Epidermal melanocyte (primary cell): ENCODE measurements around the gene EGFLAM.
"Not testable (repeated sequence)": the region's sequence is repeated elsewhere in the genome, so short reads cannot be mapped to it uniquely, and the experiment has no call there.

Experiments used
- DNase-seq: peaks from one replicate; pipeline ENCODE4 v3.0.0; 2011; ENCODE audit warnings: low spot score; ENCODE audit not compliant: insufficient read length

EGFLAM gene

DNA sequence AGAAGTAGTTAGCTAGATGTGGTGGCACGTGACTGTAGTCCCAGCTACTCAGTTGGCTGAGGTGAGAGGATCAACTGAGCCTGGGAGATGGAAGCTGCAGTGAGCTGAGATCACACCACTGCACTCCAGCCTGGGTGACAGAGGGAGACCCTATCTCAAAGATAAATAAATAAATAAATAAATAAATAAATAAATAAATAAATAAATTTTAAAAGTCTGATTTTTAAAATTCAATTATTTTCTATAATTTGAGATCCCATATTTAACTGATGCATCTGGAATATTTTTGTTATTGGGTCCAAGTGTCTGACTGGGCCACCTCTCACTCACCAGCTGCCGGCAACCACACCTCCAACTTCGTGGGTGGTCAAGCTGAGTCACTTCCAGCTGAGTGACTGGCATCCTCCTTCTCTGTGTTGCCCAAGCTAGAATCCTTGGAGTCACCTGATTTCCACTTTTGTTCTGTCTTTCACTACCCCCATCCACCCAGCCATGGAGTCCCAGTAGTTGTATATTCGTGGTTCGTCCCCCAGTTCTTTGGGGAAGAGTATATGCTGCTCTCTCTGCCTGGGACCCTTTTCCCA lies 70.9 kb downstream of the EGFLAM start:
- no peak for DNase-seq

DNA sequence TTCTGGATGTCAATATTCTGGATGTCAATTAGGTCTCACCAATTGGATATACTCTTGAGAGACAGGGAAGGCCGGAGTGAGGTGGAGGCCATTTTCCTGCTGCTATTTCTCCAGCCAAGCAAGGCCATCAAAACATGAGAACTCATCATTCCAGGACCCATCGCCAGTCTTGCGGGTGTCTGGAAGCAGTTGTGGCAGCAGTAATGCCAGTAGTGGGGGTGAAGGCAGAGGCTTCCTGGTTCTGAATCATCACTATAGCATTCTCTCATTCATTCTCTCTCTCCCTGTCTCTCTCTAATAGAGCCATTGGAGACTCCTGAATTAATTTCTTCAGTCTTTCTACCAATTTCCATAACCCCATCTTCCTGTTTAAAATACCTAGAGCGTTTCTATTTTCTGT lies 71.8 kb downstream of the EGFLAM start:
- DNase-seq: no peak

DNA sequence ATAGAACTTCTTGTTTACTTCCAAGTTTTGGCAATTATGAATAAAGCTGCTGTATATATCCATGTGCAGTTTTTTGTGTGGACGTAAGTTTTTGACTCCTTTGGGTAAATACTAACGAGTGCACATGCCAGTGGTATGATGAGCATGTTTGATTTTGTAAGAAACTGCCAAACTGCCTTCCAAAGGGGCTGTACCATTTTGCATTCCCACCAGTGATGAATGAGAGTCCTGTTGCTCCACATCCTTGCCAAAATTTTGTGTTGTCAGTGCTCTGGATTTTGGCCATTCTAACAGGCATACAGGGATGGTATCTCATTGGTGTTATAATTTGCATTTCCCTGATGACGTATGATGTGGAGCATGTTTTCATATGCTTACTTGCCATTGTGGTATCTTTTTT lies 73.5 kb downstream of the EGFLAM start:
- no peak for DNase-seq

DNA sequence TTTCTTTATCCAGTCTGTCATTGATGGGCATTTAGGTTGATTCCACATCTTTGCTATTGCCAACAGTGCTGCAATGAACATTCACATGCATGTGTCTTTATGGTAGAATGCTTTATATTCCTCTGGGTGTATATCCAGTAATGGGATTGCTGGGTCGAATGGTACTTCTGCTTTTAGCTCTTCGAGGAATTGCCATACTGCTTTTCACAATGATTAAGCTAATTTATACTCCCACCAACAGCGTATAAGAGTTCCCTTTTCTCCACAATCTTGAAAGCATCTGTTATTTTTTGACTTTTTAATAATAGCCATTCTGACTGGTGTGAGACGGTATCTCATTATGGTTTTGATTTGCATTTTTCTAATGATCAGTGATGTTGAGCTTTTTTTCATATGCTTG lies 74.8 kb downstream of the EGFLAM start:
- DNase-seq: not testable (repeated sequence)

DNA sequence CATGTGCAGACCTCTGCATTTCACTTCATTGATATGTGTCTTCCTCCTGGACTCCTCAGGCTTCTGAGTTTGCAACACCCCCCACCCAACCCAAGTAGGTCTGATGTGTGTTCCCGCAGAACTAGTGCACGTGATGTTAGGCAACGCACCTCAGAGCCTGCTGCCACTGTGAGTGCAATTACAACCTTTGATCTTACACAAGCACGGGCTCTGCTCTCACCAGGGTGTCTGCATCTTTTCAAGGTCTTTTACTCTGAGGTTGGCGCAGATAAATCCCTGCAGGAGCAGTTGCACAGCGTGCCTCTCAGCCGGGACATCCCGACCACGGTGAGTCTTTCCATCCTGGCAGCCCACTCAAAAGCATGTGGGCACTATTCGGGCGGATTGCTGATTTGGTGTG lies 80.1 kb downstream of the EGFLAM start:
- no peak for DNase-seq

DNA sequence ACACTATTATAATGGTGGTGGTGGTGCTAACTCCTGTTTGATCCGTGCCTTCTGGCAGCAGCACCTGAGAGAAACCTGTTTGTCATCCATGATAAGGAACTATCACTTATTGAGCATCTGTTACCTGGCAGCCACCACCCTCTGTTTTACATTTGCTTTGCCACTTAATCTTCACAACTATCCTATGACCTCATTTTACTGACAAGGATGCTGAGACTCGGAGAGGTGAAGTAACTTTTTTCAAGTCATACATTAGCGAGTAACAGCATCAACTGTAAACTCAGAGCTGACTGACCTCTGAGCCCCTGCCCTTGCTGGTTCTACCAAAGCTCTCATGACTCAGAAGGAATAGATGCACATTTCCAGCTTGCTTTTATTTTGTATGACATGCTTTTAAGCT lies 81.1 kb downstream of the EGFLAM start:
- no peak for DNase-seq

DNA sequence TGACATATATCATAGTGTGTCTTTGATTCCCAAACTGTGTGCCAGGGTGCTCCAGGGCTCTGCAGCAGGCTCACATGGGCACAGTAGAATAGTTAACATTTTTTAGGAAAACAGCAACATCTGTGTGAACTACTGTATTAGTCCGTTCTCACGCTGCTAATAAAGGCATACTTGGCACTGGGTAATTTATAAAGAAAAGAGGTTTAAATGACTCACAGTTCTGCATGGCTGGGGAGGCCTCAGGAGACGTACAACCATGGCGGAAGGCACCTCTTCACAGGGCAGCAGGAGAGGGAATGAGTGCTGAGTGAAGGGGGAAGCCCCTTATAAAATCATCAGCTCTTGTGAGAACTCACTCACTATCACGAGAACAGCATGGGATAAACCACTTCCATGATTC lies 82.7 kb downstream of the EGFLAM start:
- no peak for DNase-seq

DNA sequence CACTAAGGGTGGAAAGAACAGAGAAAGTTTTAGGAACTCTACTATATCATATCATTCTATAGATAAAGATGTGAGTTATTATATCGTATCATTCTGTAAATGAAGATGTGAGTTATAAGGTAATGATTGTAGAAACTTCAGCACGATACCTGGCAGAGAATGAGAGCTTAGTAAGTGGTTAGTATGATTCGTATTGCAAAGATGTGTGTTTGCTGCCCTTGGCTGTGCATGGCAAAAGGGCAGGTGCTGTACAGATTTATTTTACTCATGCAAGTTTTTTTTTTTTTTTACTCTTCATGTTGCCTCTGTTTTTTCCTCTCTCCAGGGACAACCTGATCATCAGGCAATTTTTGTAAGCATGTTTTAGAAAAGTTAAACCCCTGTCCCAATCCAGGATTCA lies 83.3 kb downstream of the EGFLAM start:
- no peak for DNase-seq

DNA sequence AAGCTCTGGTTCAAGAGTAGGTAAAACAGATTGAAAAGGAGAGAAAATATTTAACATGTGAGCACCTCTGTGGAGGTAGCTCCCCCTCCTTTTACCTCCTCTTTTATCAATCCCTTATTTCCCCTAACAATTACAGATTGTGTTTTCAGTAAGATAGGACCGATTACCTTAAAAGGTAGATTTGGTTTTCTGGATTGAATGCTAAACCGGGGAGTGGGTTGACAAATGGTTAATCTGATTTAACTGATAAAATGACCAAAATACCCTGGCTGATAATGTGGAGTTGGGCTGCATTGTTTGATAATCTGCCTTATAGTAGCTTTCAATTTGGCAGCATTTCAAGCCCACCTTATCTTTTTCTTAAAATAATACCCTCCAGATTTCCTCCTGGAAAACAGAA lies 83.9 kb downstream of the EGFLAM start:
- no peak for DNase-seq

DNA sequence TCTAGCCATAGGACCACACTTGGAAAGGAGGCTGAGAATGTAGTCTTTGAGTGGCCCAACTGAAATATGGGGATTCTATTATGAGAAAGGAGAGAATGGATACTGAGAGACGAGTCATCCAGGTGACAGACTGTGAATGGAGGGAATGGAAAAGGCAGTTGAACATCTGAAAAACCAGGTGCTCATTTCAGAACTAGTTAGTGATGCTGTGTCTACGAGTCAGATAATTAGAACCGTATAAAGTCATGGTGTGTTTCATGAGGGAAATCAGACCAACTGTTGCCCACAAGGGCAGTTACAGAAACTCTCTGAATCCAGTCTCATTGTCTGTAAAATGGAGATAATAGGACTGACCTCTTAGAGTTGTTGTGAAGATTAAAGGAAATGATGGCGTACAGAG lies 86.5 kb downstream of the EGFLAM start:
- DNase-seq: no peak

DNA sequence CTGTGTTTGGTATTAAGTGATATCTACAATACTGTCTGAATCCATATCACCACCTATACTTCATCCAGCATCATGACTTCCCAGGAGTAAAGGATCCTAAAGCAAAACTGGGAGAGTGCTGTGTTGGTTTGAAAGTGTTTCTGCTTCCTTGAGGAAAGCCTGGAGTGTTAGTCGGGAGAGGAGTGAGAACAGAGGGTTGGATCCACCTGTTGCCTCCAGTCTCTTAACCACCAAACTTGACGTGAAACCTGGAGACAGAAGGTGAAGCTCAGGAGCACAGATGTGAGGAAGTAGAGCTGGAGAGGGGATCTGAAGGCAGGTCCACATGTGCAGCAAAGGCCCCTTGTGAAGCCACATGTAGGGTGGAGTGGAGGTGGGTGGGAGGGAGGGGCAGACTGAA lies 88.2 kb downstream of the EGFLAM start:
- no peak for DNase-seq

DNA sequence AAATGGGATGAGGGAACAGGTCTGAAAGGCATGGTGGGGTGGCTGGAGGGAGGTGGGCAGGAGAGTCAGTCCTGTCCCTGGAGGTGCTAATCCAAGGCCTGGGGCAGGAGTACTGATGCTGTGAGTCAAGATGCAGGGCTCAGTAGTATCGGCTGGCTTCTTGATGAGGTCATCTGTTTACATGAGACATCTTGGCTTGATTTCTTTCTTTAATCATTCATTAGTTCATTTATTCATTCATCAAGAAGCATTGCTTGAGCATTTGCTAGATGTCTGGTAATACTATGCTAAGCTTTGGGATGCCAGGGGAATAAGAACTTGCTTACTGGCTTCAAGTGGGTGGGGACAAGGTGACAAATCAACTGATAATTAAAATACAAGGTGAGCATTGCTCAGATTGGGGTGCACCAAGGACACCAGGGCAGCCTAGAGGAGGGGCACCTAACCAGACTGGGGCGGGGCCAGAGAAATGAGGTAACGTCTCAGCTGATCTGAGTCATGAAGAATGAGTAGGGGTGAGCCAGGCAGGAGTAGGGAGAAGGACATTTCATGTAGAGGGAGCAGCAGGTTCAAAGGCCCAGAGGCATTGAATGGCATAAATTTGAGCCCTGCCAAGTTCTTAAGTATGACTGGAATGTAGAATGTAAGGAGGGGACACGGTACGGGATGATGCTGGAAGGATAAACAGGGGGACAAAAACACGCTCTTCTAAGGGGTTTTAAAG lies 88.8 kb downstream of the EGFLAM start:
- DNase-seq: no peak

DNA sequence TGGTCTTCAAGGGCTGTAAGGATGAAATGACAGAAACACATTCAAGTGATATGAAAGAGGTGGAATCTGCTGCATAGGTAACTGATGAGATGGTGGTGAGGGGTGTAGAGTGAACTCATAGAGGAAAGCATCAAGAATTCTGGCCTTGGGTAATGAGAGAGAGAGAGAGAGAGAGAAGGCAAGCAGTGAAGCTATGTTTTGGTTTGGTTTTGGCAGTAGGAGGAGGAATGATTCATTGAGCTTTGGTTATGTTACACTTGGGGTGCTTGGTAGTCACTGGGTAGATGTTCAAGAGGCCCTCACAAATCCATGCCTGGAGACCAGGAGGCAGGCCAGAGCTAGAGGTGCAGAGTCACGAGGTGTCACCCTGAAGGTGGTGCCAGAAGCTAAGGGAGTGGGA lies 89.5 kb downstream of the EGFLAM start:
- DNase-seq: no peak

DNA sequence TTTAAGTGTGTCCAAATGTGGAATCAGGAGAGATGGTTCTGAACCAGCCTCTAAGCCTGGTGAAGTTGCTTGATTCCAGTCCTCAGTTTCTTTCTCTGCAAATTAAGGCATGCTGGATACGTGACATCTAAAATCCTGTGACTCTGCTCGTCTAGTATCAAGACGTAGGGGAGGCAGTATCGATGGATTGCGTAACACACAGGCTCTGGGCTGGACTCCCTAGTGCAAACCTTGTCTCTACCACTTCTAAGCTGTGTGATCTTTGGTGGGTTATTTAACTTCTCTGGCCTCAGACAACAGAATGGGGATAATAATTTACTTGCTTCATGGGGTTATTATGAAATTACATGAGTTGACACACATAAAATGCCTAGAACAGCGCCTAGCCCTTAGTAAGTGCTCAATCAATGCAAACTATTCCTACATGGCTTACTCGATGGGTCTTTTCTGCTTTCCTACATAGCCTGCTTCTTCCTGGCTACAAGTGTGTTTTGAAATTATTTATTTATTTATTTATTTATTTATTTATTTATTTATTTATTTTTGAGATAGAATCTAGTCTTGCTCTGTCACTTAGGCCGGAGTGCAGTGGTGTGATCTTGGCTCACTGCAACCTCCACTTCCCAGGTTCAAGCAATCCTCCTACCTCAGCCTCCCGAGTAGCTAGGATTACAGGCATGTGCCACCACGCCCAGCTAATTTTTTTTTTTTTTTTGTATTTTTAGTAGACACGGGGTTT lies 102.1 kb downstream of the EGFLAM start:
- no peak for DNase-seq

DNA sequence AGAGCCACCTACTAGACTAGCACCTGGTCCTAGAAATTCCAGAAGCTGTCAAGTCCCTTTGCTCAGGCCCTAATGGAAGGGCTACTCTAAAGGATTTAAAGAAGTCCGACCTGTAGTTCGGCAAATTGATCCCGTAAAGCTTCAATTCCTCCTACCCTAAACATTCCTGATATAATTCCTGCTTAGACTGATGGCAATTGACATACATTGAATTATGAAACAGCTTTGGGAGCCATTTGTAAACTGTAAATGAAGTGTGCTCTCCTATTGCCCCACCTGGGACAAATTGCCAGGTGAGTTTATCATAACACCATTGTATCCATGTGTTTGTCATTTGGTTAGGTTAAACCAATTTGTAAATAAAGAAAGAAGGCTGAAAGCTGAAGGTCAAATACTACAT lies 104.4 kb downstream of the EGFLAM start:
- no peak for DNase-seq

DNA sequence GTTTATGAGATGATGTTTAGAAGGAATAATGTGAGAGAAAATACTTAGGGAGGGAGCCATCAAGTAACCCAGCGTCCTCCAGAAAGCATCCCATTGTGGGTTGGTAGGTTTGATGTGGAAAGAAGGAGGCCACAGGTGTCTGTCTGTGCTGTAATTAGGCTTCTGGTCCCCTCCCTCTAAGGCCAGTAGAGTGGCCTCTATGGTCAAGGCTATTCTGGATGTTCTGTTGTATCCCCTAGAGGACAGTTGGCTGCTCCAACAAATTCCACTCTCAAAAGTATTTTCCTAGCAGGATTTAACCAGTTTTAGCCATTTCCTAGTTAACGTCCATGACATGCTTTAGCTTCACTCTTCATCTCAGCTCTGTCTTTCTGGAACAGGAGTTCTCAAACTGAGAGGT lies 106.5 kb downstream of the EGFLAM start:
- no peak for DNase-seq

DNA sequence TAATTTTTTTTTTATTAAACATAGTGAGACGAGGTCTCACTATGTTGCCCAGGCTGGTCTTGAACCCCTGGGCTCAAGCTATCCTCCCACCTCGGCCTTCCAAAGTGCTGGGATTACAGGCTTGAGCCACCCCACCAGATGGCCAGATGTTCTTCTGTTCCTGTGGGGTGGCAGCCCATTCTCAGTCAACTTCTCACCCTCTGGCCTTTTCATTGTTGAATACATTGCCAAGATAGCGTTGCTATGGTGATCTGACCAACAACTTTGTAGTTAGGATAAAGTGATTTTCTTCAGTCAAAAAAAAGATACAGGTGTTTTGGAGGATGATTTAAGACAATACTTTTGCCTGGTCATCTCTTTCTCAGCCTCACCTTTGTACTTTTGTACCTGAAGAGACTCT lies 109.1 kb downstream of the EGFLAM start:
- no peak for DNase-seq

DNA sequence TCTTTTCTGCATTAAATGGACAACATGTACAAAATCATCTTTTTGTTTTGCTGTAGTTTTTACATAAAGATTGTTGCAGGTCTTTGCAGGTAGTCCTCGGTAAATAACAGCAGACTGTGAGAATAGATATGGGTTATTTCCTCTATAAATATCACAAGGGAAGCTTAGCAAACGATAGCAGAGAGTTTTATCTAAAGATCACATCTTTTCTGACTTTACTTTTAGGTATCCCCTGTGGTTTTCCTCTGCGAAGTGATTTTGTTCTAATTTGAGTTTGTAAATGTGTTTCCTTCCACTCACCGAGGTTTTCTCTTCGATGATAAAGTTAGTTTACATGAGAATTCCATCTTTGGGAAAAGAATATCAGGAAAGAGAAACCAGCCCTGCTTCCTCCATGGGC lies 109.6 kb downstream of the EGFLAM start:
- DNase-seq: no peak

DNA sequence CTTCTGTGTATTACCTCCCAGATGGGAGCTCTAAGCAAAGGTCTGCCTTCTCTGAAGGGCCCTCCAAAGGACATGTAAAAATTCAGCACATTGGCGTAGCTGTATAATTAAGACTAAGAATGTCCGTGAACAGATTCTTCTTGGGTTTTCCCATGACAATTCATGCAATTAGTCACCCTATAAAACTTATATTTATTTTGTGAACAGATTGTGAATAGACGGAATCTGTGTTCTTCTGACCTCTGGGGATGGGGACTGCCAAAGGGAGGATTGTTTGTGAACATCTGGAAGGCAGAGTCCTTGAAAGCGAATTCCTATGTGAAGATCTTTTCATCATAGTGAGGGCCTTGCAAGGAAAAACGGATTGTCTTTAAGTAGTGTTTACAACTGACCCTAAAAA lies 111.3 kb downstream of the EGFLAM start:
- DNase-seq: no peak

DNA sequence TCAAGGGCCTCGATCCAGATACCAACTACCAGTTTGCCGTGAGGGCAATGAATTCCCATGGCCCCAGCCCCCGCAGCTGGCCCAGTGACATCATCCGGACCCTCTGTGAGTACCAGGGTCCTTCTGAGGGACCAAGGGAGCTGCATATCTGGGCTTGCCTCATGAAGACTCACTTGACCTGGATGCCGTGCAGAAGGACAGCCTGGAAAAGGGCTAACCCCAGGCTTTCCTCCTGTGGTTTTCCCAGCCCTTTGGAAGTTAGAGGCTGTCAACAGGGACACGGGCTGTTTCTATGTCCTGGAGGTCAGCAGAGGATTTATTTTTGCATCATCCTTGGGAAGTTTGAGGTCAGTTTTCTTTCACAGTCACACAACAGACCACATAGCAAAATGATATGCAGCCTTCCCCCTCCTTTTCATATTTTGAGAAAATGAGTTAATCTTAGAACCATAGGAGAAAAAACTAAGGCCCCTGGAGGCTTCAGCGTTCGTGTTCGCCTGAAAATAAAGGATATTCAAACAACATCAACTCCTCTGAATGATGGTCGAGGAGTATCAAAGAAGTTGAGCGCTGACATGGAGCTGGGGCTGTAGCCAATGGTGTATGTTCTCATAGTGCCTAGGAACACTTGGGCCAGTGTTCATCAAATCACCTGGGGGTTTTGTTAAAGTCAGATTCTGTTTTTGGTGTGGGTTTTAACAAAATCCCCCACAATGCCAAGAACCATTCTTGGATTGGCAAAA lies 112.2 kb downstream of the EGFLAM start:
- DNase-seq: no peak

DNA sequence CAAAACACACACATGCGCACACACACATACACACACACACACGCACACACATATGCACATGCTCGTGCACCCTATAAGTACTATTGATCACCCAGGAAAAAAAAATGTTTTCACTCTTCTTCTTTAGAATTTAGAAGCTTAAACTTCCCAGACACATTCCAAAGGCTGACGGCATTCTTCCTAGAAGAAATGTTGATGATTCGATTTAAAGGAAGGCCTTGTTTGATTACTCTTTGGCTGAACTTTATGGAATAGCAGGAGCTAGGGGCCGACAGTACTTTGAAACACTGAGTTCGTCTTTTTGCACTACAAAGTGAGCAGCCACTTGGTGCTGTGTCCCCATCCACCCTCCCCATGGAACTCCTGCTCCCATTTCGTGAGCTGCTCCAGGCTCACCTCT lies 113.2 kb downstream of the EGFLAM start:
- no peak for DNase-seq

DNA sequence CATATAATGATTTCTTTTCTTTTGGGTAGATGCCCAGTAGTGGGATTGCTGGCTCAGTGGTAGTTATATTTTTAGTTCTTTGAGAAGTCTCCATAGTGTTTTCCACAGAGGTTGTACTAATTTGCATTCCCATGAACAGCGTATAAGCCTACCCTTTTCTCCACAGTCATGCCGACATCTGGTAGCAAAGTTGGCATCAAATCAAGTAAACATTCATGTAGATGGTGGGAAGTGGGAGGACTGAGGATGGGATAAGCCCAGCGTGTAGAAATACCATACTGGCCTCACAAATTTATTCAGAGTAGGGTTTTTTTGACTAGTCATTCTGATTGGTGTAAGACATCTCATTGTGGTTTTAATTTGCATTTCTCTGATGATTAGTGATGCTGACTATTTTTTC lies 115.4 kb downstream of the EGFLAM start:
- DNase-seq: no peak
